ENCODE data around the gene CUEDC1. TPM values are rescaled to one million over a fixed set of nuclear protein-coding genes. Genes with fewer than 3 reads are reported as not detected.
"Not testable (repeated sequence)": the region's sequence is repeated elsewhere in the genome, so short reads cannot be mapped to it uniquely, and the experiment has no call there.

The CUEDC1 gene
- polyA plus RNA-seq, 1 donor: 48.8 TPM

- DNase-seq (ENCODE audit: low read depth): no peak
Observed at GRCh38 chr17:57860414-57860999, 94.7 kb downstream of the CUEDC1 start.

GRCh38 chr17:57859601-57860413, 95.4 kb downstream of the CUEDC1 start:
- no peak for DNase-seq (ENCODE audit: low read depth)

- no peak for DNase-seq (ENCODE audit: low read depth)
Observed at GRCh38 chr17:57858838-57859237, 96.4 kb downstream of the CUEDC1 start.

- no peak for DNase-seq (ENCODE audit: low read depth)
Observed at GRCh38 chr17:57856792-57857620, 98.2 kb downstream of the CUEDC1 start.

GRCh38 chr17:57855391-57856035, 99.7 kb downstream of the CUEDC1 start:
- no peak for DNase-seq (ENCODE audit: low read depth)

GRCh38 chr17:57853695-57854094, 101.5 kb downstream of the CUEDC1 start:
- DNase-seq (ENCODE audit: low read depth): no peak

GRCh38 chr17:57852955-57853328, 102.3 kb downstream of the CUEDC1 start:
- DNase-seq (ENCODE audit: low read depth): no peak

GRCh38 chr17:57852092-57852954, 102.9 kb downstream of the CUEDC1 start:
- no peak for DNase-seq (ENCODE audit: low read depth)

GRCh38 chr17:57849874-57850754, 105.1 kb downstream of the CUEDC1 start, which contains the start of gene MRPS23:
Gene MRPS23 (minus strand): TSS chr17:57850044. CDS start chr17:57850010, 34 bp downstream.
- peak; percentile 96 for DNase-seq (ENCODE audit: low read depth)

GRCh38 chr17:57849163-57849873, 105.9 kb downstream of the CUEDC1 start:
- no peak for DNase-seq (ENCODE audit: low read depth)

- not testable (repeated sequence) for DNase-seq (ENCODE audit: low read depth)
Observed at GRCh38 chr17:57846056-57846945, 108.9 kb downstream of the CUEDC1 start.

GRCh38 chr17:57842280-57842679, 112.9 kb downstream of the CUEDC1 start:
- DNase-seq (ENCODE audit: low read depth): no peak

- DNase-seq (ENCODE audit: low read depth): no peak
Observed at GRCh38 chr17:57839571-57839923, 115.7 kb downstream of the CUEDC1 start.

GRCh38 chr17:57838857-57839570, 116.2 kb downstream of the CUEDC1 start:
- DNase-seq (ENCODE audit: low read depth): no peak

GRCh38 chr17:57838453-57838852, 116.8 kb downstream of the CUEDC1 start:
- DNase-seq (ENCODE audit: low read depth): no peak

- no peak for DNase-seq (ENCODE audit: low read depth)
Observed at GRCh38 chr17:57835333-57835900, 119.8 kb downstream of the CUEDC1 start.

- DNase-seq (ENCODE audit: low read depth): no peak
Observed at GRCh38 chr17:57834146-57834741, 121.0 kb downstream of the CUEDC1 start.

All from forelimb muscle (tissue), 1 donor.